NCI-H2227 (cell line): ENCODE measurements around the gene SETD2.

Source experiments
- DNase-seq: peaks from one replicate; lab custom pipeline; 2025; ENCODE audit not compliant: unreplicated experiment; lab: John Stamatoyannopoulos, UW

Gene SETD2

GRCh38 chr3:46987743-46988401, 176.0 kb downstream of the SETD2 start:
- no peak for DNase-seq

DNA sequence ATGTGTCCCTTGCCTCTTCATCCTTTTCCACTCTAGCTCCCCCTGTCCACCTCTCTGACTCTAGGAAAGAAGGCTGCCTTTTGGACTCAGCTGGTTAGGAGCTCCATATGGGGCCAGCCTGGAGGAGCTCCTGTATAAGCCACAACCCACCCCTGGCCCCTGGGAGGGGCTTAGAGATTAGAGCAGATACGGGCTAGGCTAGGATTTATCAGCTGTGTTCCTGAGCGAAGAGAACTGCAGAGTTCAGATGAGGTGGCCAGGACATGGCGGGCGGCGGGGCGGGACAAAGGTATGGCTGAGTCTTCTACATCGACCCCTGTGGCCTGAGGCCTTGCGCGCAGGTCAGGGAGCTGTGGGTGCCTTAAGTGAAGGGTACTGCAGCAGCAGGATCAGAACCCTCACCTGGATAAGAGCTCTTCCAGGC, 176.6 kb downstream of the SETD2 start:
- DNase-seq, result no peak

GRCh38 chr3:46986782-46987310, 177.1 kb downstream of the SETD2 start:
- DNase-seq, result no peak

DNA sequence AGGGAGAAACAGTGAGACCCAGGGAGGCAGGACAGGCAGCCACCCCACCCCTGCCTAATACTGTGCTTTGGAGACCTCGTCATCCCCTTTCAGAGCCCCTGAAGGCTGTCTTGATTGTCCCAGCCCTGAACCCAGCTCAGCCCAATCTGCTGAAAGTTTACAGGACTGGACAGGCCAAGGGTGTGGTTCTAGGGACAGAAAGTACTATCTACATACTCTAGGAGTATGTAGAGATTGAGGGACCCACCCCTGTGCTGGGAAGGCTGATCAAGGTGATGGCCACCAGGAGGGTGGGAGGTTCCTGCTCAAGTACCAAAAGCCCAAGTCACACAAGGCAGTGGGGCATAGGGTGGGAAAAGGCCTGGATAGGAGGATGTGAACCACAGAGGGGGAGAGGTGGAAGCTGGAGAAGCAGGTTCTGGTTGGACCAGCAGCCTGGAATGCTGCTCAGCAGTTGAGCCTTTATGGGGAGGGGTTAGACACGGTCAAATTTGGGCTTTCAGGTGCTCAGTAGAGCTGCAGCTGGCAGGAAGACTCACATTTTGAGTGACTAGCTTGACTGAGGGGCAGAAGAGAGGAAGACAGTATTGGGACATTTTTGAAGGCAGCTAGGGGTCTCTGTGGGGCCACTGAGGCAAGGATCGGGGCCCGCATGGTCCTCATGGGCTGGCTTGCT, 177.7 kb downstream of the SETD2 start:
- no peak for DNase-seq

- DNase-seq, result no peak
Observed at GRCh38 chr3:46985588-46985987, 178.3 kb downstream of the SETD2 start.

DNA sequence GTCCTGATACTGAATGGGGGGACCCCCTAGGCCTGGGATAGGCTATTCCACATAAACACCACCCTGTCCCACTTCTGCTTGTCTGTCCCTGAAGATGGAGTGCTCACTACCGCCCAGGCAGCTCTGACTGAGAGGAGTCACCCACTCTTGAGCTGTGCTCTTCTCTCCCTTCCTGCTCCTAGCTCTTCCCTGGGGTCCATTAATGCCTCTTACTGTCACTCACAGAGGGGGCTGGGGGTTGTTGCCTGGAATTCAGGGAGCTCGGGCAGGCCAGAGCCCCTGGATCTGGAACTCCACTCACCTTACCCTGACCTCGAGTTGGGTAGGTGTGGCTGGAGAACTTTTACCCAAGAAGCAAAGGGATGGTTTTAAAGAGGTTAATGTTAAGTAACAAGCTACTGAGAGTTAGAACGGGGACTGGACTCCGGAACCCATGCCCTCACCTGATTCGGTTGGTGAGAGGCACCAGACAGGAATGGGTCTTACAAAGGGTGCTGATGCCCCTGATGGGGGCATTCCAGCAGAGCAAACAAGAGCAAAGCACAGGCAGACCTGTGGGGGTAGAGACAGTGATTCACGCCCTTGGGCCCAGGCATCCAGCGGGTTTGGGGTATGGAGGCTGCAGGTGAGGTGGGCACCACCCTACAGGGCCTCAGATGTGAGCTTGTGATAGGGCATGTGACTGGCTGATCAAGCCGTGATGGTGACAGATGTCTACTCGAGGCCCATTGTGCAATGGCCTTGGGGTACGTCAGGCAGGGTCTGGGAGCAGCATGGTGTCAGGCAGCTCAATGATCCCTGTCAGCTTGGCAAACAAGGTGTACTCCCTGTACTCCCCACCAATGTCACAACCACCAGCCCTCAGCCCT, 179.1 kb downstream of the SETD2 start:
- DNase-seq, result no peak

- no peak for DNase-seq
Observed at GRCh38 chr3:46982546-46982945, 181.4 kb downstream of the SETD2 start.

DNA sequence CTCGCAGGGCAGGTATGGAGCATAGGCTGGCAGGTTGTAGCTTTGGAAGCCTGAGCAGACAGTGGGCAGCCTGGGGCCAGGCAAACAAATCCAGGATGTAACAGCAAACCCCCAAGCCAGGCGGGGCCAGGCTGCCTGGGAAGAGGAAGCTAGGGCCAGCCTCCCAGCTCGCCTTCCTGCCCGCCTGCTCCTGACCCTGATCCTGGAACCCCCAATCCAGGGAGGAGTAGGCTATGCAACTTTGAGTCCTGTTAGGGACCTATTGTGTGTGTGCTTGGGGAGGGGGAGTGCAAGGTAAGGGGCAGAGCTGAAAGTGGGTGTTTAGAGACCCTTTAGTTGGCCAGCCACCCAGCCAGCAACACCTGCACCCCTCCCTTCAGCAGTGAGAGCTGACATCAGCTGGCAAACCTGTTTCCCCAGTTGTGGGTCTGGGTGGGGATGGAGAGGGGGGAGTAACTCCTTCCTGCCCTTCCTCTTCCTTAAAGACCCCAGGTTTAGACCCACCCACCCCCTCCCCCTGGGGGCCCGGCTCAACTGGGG, 181.9 kb downstream of the SETD2 start:
- DNase-seq, result no peak

DNA sequence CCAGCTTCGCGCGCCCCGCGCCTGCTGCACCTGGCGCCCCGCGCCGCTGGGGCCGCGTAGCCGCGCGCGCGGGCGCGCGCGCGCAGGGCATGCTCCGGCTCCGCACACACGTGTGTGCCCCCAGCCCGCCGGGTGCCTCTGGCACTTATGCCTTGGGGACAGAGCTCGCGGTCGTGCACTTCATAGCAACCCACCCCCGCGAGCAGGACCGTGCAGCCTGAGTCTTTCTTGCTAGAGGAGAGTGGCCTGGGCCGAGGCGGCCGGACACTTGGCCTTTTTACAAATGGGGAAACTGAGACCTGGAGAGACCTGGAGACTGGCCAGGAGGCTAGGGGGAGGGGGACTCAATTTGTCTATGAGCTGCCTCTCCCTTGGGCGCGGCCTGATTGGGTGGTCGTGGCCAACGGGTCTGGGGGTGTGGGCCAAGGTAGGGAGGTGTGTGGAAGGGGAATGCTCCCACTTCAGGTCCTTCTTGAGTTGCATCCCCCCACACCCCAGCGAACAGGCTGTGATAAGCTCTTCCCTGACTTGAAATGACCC, 183.9 kb downstream of the SETD2 start:
- DNase-seq, result peak; percentile 47

- DNase-seq, result peak; percentile 86
Observed at GRCh38 chr3:46978985-46979944, 184.6 kb downstream of the SETD2 start, which contains the start of gene NBEAL2. Gene NBEAL2, plus strand, starts transcription at chr3:46979666. Its CDS starts 196 bp downstream, at chr3:46979862.

- DNase-seq, result no peak
Observed at GRCh38 chr3:46978381-46978780, 185.5 kb downstream of the SETD2 start.

DNA sequence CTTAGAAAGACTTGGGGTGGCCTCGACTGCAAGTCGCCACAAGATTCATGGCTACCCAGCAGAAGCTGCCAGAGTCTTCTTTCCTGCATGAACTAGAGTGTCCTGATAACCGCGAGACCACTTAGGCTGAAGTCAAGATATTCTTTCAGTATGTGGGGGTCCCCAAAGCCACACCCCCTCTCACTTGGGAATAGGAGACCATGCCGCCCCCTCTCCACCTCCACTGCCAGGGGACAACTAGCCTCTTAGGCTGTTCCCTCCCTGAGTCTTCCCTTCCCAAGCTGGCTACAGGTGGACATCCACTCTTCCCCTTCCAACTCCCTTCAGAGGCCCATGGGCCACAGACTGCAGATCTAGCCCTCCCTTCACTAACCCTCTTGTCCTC, 186.1 kb downstream of the SETD2 start:
- no peak for DNase-seq

DNA sequence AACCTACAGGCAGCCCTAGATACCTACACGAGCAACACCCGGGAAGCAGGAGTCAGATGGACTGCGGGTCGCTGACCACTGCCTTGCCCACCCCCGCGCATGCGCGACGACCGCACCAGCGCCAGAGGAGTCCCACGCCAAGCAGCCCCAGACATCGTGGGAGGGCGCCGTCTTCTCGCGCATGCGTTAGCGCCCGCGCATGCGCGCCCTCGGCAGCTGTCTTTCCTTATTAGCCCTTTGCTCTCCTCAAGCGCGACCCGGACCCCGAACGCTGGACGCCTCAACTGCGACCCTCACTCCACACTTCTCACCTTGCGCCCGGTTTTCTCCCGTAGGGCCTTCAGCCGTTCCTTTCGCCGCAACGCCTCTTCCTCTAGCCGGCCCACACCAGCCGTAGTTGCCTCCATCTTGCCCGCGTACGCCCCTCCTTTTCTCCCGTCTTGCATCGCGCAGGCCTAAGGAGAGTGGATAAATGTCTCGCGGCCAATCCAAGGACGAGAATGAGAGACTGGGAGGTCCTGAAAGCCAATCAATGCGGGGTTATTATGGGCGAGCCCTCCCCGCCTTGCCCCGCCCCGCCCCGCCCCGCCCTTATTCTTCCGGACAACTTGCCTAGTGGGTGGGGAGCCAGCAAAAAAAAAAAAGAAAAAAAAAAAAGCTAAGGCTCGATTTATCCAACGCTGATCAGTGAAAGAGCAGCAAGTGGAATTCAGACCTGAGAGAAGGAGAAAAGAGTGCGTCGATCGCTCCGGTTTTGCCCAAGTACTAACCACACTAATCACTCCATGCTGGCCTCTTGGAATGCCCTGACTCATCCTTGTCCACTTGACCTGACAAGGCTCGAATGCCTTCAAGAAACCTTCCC, 187.4 kb downstream of the SETD2 start, which contains the start of gene CCDC12:
Gene CCDC12, minus strand, starts transcription at position 420 of the 865 bp plus-strand sequence. Its CDS starts 13 bp downstream, at position 407.
- DNase-seq, result peak; percentile 94

GRCh38 chr3:46974421-46975171, 189.3 kb downstream of the SETD2 start:
- DNase-seq, result no peak

- DNase-seq, result no peak
Observed at GRCh38 chr3:46972396-46972795, 191.5 kb downstream of the SETD2 start.

- DNase-seq, result no peak
Observed at GRCh38 chr3:46971742-46972141, 192.2 kb downstream of the SETD2 start.

DNA sequence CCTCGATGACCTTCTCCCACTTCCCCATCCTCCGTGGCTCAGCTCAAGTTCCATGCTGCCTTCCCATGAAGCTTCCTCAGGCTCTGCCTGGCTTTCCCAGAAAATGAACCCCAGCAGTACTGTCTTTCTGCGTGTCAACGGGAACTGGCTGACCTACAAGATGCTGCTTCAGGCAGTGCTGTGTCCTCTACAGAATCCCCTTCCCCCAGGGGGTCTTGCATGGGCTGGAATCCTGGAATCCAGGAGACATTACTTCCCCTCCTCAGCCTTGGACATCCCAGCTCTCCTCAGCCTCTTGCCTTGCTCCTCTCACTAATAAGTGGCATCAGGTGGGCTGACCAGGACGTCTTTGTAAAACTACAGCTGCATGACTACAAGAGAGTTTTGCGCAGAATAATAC, 192.8 kb downstream of the SETD2 start:
- no peak for DNase-seq
